ENCODE data around the gene PTGFRN.

PTGFRN gene

DNA sequence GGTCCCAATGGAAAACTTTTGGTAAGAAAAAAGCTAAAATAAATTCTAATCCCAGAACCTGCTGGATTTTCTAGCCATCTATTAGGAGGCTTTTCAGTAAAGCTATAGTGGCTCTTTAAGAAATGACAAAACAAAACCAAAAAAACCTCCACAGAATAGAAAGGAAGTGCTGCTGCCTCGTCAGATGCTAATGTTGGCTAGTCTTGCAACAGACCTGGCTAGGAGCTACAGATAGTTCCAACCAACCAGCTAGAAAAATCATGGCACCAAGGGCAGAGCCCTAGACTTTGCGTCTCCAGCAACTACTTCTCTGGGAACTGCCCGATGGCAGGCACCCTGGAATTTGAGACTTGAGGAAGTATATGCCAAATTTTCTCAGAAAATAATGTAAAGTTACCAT, 99.4 kb downstream of the PTGFRN start:
- DNase-seq, result peak; percentile 19

GRCh38 chr1:117010310-117010969, 100.7 kb downstream of the PTGFRN start:
- DNase-seq, result no peak

DNA sequence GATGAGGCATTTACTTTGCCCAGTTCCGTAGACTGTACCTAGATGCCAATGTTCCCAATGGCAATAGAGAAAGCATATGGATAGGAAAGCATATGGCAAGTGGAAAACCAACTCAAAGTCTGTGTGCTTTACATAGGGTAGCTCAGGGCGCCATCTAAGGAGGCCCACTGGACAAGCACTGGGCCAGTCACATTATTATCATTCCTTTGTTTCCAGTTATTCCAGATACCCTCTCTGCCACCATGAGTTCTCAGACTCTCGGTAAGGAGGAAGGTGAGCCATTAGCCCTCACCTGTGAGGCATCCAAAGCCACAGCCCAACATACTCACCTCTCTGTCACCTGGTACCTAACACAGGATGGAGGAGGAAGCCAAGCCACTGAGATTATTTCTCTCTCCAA, 101.6 kb downstream of the PTGFRN start:
- no peak for DNase-seq

DNA sequence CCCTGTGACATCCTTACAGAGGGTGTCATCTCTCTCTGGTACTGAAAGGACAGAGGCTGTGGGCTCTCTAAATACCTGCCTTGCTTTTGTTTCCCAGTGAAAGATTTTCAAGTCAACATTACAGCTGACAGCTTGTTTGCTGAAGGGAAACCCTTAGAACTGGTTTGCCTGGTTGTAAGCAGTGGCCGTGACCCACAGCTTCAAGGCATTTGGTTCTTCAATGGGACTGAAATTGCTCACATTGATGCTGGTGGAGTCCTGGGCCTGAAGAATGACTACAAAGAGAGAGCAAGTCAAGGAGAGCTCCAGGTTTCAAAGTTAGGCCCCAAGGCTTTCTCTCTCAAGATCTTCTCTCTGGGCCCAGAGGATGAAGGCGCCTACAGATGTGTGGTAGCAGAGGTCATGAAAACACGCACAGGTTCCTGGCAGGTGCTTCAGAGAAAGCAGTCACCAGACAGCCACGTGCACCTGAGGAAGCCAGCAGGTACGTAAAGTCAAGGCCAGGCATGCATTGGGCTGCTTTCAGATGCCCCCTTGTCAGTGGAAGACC, 103.7 kb downstream of the PTGFRN start:
- no peak for DNase-seq

DNA sequence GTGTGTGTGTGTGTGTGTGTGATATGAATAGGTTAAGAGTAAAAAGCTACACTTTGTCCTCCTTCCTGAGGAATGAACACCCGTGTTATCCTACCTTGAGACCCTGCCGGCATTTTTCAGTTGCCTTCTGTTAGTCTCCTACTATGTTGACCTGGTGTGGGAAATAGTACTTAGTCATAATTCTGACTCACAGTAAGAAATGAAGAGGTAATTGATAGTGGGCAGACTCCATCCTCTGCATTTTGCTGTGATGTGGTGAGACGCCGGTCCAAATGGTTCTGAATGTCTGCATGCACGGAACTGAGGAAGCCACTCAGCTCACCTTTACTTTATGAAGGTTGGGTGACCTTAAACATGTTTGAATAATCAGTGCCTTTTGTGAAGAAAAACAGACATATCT, 104.5 kb downstream of the PTGFRN start:
- DNase-seq, result no peak

DNA sequence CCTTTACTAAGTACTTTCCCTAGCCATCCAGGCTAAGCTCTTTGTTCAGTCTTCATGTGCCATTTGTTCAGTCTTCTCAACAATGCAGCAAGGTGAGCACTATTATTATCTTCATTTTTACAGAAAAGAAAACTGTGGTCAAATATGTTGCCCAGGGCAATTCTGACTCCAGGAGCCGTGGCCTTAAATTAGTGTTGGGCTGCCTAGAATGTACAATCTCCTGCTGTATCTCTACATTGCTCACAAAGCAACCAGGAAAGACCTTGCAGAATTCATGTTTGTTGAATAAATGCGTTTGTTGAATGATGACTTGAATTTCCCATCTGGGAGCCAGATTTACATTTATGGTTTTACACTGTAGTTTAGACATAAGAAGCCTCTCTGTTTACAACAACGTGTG, 106.0 kb downstream of the PTGFRN start:
- no peak for DNase-seq

DNA sequence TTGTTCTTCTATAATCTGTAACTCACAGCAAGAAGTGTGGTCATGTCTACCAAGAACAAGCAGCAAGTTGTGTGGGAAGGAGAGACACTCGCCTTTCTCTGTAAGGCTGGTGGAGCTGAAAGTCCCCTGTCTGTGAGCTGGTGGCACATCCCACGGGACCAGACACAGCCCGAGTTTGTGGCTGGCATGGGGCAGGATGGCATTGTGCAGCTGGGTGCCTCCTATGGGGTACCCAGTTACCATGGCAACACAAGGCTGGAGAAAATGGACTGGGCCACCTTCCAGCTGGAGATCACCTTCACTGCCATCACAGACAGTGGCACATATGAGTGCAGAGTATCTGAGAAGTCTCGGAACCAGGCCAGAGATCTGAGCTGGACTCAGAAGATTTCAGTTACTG, 107.3 kb downstream of the PTGFRN start:
- DNase-seq, result no peak

DNA sequence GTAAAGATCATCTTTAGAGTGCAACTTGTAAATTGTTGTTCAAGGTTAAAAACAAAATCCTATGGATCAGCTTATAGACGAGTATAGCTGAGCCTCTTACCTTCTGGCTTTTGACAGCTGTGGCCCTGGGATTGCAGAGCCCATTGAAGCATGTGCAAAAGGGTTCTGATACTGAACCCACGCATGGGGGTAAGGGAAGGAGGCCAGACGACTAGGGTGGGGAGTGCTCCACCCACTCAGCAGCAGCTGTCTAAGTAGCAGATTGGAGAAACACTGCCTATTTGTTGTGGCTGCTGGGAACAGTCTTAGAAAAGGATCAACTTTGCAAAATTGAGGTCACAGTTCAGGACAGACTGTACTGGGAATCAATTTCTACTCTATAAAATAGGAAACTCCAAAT, 107.9 kb downstream of the PTGFRN start:
- DNase-seq, result no peak

GRCh38 chr1:117020526-117021156, 110.9 kb downstream of the PTGFRN start:
- DNase-seq, result no peak

DNA sequence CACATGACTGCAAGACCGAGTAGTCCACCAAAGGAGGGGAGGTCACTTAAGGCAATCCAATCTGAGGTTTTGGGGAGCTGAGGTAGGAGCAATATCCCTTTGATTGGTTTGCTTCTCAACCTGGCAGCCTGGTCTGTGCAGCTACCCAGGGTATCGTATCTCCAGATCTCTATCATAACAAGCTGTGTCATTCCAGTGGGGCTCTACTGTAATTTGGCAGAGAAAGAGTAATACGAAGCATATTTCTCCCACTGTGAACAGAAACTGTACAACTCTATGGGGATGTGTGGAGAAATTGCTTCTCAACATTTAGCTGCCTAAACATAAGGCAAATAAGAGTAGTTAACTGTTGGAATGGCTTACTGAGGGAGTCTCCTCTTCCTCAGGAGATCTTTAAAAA, 112.4 kb downstream of the PTGFRN start:
- no peak for DNase-seq

DNA sequence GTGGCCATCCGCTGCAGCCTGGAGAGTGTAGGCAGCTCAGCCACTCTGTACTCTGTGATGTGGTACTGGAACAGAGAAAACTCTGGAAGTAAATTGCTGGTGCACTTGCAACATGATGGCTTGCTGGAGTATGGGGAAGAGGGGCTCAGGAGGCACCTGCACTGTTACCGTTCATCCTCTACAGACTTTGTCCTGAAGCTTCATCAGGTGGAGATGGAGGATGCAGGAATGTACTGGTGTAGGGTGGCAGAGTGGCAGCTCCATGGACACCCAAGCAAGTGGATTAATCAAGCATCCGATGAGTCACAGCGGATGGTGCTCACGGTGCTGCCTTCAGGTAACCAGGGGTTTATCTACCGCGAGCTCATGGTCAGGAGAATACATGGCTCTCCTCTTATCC, 115.9 kb downstream of the PTGFRN start:
- no peak for DNase-seq

DNA sequence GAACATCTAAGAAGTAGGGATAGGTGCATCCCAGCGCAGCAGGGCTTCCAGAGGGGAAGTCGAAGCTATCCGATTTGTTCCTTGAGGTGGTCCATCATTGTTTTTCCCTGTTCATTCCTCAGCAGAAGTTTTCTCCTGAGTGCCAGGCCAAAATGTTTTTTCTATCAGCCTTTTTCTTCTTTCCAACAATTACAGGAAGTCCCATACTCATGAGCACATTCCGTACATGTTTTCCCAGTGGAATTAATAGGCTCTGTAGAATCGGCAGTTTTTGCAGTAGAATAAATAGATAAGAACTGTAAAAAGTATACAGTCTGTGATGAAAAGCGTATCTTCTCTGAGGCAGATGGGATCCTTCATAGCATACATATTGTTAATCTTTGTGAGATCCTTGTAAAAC, 116.6 kb downstream of the PTGFRN start:
- no peak for DNase-seq

DNA sequence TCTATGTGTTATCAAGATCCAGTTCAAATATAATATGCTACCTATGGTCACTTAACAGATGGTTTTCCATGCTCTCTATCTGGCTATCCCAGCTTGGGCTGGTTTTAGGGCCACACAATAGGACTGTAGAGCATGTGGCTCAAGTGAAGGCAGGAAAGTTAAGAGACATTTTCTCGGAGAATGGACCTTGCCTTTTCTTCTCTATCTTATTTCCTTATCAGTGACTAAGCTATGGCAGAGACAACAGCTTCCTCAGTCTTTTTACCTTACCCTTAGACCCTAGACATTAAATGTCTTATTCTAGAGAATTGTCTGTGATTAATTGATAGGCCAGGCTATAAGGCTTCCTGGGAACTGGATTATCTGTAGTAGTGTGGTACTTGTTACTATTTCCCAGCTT, 120.0 kb downstream of the PTGFRN start:
- DNase-seq, result no peak

DNA sequence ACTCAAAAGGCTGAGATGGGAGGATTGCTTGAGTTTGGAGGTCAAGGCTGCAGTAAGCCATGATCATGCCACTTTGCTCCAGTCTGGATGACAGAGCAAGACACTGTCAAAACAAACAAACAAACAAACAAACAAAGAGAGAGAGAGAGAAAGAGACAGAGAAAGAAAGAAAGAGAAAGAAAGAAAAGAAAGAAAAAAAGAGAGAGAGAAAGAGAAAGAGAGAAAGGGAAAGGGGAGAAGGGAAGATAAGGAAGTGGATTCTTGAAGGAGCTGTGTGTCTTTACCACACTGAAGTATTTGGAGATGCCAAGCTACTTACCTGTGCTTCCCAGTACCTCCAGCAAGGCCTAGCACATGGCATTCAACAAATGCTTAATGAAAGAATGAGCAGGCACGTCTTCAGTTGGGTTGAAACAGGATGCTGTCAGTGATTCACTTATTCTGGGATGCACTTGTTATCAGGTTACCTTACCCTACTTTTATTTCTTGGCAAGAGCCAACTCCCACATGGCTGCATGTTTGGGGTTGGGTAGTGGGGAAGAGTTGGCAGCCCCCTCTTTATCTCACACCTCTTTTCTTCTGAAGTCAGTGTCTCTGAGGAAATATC, 120.7 kb downstream of the PTGFRN start:
- no peak for DNase-seq

- no peak for DNase-seq
Measured at GRCh38 chr1:117032266-117032665, 122.5 kb downstream of the PTGFRN start.

GRCh38 chr1:117032681-117033539, 123.2 kb downstream of the PTGFRN start:
- no peak for DNase-seq

- no peak for DNase-seq
Measured at GRCh38 chr1:117033772-117034171, 124.1 kb downstream of the PTGFRN start.

GRCh38 chr1:117034791-117035290, 125.1 kb downstream of the PTGFRN start:
- DNase-seq, result no peak

DNA sequence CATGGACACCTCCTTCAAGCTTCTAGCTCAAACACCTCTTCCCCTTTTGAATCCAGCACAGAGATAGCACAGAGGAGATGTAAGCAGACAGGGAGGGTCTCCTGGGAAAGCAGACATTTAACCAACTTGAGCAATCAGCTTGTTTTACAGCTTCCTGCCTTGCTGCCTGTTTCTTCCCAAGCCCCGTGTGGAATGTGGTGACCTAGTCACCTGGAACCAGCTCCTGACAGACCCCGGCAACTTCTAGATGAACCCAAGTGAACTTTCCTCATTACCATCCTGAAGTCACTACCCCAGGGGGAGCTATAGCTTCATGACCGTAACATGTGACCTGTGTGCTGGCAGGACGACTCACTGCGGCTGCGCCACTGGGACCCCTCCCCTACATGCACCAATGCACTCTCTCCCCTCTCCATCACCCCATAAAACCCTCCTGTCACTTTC, 126.3 kb downstream of the PTGFRN start:
- DNase-seq, result no peak

- DNase-seq, result no peak
Measured at GRCh38 chr1:117037802-117038201, 128.1 kb downstream of the PTGFRN start.

- no peak for DNase-seq
Measured at GRCh38 chr1:117038236-117038635, 128.5 kb downstream of the PTGFRN start.
